ENCODE measurements around the gene FNDC1.

Gene FNDC1

DNA sequence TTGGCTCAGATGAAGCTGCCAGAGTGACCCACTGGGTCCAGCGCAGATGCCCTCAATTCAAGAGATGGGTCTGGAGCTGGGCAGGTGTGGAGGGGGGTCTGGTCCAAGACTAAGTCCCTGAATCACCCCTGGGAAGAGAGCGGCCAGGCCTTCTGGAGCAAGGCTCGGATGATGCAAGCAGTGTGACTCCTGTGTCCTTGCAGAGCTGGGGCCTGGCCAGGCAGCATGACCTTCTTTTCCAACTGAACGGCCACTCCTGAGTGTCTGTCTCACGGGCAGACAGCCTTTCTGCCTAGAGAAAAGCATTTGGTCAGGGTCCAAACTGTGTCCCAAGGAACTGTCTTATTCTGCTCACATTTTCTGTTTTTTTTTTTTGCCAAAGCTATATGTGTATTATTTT, 42.6 kb upstream of the FNDC1 start:
- CTCF ChIA-PET: interaction anchor here (0.7 kb wide), 1 partner anchor 10 kb away, joined by 3 read pairs; no protein-coding TSS in a partner anchor
- POLR2A ChIA-PET (ENCODE audit: low non-redundant PET): no interaction called here
- H3K27ac ChIP-seq: no peak overlapping the region
- DNase-seq (ENCODE audit: low spot score): no peak
- TF ChIP-seq, protein P1, sequence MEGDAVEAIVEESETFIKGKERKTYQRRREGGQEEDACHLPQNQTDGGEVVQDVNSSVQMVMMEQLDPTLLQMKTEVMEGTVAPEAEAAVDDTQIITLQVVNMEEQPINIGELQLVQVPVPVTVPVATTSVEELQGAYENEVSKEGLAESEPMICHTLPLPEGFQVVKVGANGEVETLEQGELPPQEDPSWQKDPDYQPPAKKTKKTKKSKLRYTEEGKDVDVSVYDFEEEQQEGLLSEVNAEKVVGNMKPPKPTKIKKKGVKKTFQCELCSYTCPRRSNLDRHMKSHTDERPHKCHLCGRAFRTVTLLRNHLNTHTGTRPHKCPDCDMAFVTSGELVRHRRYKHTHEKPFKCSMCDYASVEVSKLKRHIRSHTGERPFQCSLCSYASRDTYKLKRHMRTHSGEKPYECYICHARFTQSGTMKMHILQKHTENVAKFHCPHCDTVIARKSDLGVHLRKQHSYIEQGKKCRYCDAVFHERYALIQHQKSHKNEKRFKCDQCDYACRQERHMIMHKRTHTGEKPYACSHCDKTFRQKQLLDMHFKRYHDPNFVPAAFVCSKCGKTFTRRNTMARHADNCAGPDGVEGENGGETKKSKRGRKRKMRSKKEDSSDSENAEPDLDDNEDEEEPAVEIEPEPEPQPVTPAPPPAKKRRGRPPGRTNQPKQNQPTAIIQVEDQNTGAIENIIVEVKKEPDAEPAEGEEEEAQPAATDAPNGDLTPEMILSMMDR (conservative IDR thresholded peaks at IDR 0.05; ENCODE audit: low read depth): no peak

DNA sequence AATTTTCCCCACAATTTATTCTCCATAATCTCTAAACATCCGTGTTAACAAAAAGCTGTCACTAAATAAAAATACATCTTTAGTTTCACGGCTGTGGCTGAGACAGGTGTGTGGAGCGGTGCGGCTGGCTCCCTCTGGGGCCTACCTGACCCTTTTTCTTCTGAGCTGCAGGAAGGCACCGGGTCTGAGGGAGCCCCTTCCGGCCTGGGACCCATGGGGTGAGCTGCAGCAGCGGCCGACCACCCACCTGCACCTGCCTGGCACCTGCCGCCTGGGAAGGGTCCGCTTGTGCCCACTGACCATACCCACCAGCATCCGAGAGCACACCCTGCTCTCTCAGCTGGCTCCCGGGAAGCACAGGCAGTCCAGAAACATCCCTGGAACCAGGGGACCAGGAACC, 41.5 kb upstream of the FNDC1 start:
- CTCF ChIA-PET: interaction anchor here (0.6 kb wide), 1 partner anchor 25 kb away, joined by 4 read pairs; no protein-coding TSS in a partner anchor

DNA sequence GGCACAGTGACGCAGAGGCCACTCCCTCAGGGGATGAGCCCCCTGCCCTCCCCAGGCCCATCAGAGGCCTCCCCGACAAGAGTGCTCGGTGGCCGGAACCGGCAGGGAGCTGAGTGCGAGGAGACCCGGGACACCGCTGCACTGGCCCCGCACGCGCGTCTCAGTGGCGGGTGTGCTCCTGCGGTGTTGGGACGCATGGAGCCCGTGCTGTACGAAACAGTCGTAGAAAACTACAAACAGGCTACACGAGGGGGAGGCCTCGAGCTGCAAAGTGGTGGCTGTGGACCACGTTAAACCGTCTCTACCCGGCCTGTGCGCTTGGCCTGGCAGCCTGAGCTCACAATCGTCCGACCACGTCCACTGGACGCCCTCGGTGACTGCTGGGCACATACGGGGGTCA, 40.2 kb upstream of the FNDC1 start:
- DNase-seq (ENCODE audit: low spot score): no peak
- ChIA-PET POLR2A (ENCODE audit: low non-redundant PET) (no interaction called here), CTCF (interaction anchor here (0.9 kb wide), 1 partner anchor 25 kb away, joined by 3 read pairs; no protein-coding TSS in a partner anchor)
- H3K27ac ChIP-seq: no peak overlapping the region
- TF ChIP-seq, protein P1 (conservative IDR thresholded peaks at IDR 0.05; ENCODE audit: low read depth): no peak

More for the DNA sequence above, 41.5 kb upstream of the FNDC1 start:
- POLR2A ChIA-PET (ENCODE audit: low non-redundant PET): no interaction called here
- DNase-seq (ENCODE audit: low spot score): no peak
- no peak overlapping the region for H3K27ac ChIP-seq
- TF ChIP-seq, protein P1 (conservative IDR thresholded peaks at IDR 0.05; ENCODE audit: low read depth): no peak

DNA sequence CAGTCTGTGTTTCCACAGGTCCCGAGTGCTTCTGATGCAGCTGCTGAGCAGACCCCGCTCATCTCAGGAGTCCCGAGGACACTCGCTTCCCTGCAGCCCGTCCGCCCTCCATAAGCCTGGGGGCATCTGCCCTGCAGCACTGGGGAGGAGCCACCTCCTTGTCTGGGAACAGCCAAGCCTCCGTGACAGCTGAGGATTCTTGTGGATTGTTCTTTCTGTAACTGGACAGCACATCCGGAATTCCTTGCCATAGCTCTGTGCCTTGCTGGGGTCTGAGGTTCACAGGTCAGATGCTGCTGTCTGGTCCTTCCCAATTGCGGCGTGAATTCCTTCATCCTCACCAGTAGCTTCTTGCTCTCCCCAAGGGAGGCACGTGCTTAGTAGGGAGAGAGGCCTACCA, 38.4 kb upstream of the FNDC1 start:
- TF ChIP-seq, protein P1 (conservative IDR thresholded peaks at IDR 0.05; ENCODE audit: low read depth): no peak
- no peak for DNase-seq (ENCODE audit: low spot score)
- CTCF ChIA-PET: interaction anchor here (0.6 kb wide), 1 partner anchor 511 kb away, joined by 3 read pairs; no protein-coding TSS in a partner anchor
- H3K27ac ChIP-seq: no peak overlapping the region
- POLR2A ChIA-PET (ENCODE audit: low non-redundant PET): no interaction called here

DNA sequence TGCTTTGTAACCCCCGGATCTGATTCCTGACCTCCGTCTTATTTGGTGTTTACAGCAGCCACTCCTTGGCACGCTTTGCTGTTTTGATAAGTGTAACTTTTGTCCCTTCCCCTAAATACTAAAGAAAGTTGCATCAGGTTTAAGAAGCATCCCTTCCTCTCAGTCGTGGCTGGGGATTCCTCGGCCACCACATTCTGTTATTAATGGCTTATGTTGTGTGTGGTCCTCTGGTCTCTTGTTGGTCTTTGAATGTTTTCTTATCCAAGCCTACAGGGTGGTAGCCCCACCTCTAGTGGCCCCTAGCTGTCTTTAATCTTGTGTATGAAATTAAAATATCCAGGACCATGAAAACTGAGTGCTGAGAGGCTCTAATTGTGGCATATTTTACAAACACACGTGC, 37.5 kb upstream of the FNDC1 start:
- TF ChIP-seq, protein P1 (conservative IDR thresholded peaks at IDR 0.05; ENCODE audit: low read depth): no peak
- POLR2A ChIA-PET (ENCODE audit: low non-redundant PET): no interaction called here
- H3K27ac ChIP-seq: no peak overlapping the region
- DNase-seq (ENCODE audit: low spot score): no peak
- CTCF ChIA-PET: no interaction called here

DNA sequence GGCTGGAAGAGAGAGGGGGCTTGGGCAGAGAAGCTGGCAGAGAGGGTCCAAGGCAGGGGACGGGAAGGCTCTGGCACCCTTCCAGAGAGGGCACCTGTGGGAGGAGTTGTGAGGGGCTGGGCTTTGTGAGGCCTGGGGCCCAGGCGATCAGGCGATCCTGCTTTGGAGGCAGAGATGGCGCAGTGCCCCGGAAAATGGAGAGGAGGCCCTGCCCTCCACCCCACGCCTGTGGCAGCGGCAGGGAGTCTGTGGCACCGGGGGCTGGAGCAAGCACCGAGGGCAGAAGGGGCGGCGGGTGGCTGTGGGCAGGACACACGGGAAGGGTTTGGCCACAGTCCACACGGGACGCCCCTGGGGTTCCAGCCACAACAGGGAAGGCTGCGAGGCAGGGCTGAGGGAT, 36.5 kb upstream of the FNDC1 start:
- ChIA-PET POLR2A (ENCODE audit: low non-redundant PET) (no interaction called here), CTCF (no interaction called here)
- DNase-seq (ENCODE audit: low spot score): no peak
- H3K27ac ChIP-seq: no peak overlapping the region
- TF ChIP-seq, protein P1 (conservative IDR thresholded peaks at IDR 0.05; ENCODE audit: low read depth): no peak

All from RWPE1 (cell line).